Left colon (tissue), 2 donors: ENCODE measurements around the gene KAZN. TPM values are rescaled to one million over a fixed set of nuclear protein-coding genes. Genes with fewer than 3 reads are reported as not detected.

Experiments
- ATAC-seq: fragments of 200-7000 bp; cut with Tn5 transposase; one replicate; pipeline ENCODE4 v1.9.1; 2020; ENCODE audit warnings: mild to moderate bottlenecking, moderate library complexity
- DNase-seq, 2 donors: peaks; one replicate each; pipeline ENCODE4 v3.0.0-alpha.2; 2020
- intact Hi-C, 2 donors: fragments of 100-400 bp; cut with DNase I in 1 of 2; cut with micrococcal nuclease in 1 of 2; formaldehyde crosslinking; loops; one replicate each; pipeline versions ENCODE4 v1.11.2 to v1.14.0; 2022; cut with DNase I, micrococcal nuclease
- total RNA-seq, 2 donors: library from RNA; stranded (reverse); fragmentation: NEBNext Ultra II Directional; extraction: Animal tissue kit (Norgen Biotek cat#: 25700); gene quantifications; one replicate each; pipeline ENCODE4 v1.2.1, GENCODE V29; 2021
- donor health status: DM: no; HTN: no; CAD: no.
- donor health status: DM: yes; HTN: yes; CAD: no.

KAZN gene
- total RNA-seq, 2 donors from 2014 or later: 11.4 to 14.2 TPM

DNA sequence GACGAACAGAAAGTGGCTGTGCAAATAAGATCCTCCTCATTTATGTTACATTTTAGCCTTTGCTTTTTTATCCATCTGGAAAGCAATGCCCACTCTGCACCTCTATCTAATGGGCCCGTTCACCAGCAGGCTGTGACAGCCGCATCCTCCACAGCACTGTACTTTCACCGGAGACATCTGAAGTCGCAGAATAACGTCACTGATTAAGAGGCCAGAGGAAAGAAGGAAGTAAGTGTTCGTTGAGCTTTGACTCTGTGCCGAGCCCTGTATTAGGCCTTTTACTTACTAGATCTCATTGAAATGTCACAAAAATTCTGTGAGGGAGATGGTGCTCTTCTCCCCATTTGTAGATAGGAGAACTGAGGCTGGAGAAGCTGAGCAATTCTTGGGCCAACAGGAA is 62.3 kb downstream of the KAZN start:
- intact Hi-C loops: no loop called here
- ATAC-seq (no peak), DNase-seq (no peak)

DNA sequence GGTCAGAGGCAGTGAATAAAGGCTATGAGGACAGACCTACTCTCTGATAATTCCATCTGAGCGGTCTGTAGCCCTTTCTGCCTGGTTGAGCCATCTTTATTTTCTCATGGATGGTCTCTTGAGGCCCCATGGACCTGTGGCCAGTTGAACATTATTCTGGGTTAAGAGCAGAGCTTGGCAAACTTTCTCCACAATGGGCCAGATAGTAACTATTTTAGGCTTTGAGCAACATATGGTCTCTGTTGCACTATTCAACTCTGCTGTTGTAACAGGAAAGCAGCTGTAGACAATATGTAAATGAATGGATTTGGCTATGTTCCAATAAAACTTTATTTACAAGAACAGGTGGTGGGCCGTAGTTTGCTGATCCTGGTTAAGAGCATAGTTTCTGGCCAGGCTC is 62.7 kb downstream of the KAZN start:
- ATAC-seq (no peak), DNase-seq (no peak)
- intact Hi-C loops: no loop called here

- intact Hi-C loops: no loop called here
- ATAC-seq: no peak
- no peak for DNase-seq
These were observed 63.6 kb downstream of the KAZN start for GRCh38 chr1:14662116-14662515.

GRCh38 chr1:14663773-14664172 is 65.3 kb downstream of the KAZN start:
- intact Hi-C loops: no loop called here
- ATAC-seq: no peak

DNA sequence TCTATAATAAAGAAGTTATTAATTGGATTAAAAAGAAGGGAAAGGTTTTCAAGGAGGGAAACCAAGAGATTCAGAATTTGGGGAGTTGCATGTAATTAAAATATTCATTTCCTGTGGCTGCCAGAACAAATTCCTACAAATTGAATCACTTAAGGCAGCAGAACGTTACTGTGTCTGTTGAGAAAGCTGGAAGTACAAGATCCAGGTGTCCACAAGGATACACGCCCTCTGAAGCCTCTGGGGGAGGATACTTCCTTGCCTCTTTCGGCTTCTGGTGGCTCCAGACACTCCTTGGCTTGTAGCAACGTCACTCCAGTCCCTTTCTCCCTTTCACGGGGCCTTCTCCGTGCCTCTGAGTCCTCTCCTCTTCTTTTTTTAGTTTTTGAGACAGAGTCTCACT is 67.9 kb downstream of the KAZN start:
- ATAC-seq (no peak), DNase-seq (no peak)
- intact Hi-C loops: no loop called here

More at GRCh38 chr1:14663773-14664172, 65.3 kb downstream of the KAZN start:
- DNase-seq: no peak

DNA sequence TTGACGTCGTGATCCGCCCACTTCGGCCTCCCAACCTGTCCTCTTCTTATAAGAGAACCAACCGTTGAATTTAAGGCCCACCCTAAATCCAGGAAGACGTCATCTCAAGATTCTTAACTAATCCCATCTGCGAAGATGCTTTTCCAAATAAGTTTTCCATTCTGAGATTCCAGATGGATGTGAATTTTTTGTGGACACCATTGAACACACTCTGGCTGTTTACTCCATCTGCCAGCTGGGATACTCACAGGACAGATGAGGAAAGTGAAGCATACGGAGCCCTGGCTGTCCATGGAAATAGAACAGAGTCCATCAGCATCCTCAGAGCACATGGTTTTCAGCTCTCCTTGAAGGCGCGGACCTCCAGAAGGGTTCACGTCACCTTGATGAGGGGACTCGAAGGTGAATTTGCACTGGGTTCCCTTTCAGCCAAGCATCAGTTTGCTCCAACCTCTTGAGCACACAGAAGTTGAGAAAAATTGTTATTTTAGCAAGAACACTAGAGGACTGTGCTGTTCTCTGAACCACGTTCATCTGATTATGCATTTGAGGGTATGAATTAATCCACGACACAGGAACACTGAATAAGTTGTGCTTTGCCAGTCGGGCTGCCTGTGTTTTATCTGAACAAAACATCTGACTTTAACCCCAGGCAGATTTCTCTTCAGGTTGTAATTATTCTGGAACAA is 68.6 kb downstream of the KAZN start:
- intact Hi-C loops: no loop called here
- DNase-seq: no peak
- no peak for ATAC-seq

DNA sequence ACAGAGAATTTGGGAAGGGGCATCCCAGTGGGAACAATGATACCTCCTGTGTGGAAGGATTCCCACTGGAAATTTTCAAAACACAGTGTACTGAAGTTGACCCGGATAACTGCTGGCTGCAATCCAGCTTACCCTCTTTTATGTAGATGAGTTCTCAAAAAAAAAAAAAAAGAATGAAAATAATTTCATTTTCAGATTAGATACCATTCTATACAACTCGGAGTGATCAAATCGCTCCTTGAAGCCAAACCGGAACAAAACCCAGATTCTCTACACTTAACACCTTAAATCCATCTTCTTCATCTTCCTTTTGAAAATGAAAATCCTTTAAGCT is 69.1 kb downstream of the KAZN start:
- no peak for DNase-seq
- intact Hi-C loops: no loop called here
- ATAC-seq: no peak

GRCh38 chr1:14668538-14668937 is 70.1 kb downstream of the KAZN start:
- intact Hi-C loops: no loop called here
- no peak for DNase-seq
- ATAC-seq: no peak

- DNase-seq (no peak), ATAC-seq (no peak)
- intact Hi-C loops: no loop called here
These were observed 73.5 kb downstream of the KAZN start for GRCh38 chr1:14672005-14672404.

GRCh38 chr1:14674030-14674429 is 75.5 kb downstream of the KAZN start:
- DNase-seq (no peak), ATAC-seq (no peak)
- intact Hi-C loops: no loop called here

- no peak for ATAC-seq
- intact Hi-C loops: no loop called here
- no peak for DNase-seq
These were observed 77.9 kb downstream of the KAZN start for GRCh38 chr1:14676400-14676799.

DNA sequence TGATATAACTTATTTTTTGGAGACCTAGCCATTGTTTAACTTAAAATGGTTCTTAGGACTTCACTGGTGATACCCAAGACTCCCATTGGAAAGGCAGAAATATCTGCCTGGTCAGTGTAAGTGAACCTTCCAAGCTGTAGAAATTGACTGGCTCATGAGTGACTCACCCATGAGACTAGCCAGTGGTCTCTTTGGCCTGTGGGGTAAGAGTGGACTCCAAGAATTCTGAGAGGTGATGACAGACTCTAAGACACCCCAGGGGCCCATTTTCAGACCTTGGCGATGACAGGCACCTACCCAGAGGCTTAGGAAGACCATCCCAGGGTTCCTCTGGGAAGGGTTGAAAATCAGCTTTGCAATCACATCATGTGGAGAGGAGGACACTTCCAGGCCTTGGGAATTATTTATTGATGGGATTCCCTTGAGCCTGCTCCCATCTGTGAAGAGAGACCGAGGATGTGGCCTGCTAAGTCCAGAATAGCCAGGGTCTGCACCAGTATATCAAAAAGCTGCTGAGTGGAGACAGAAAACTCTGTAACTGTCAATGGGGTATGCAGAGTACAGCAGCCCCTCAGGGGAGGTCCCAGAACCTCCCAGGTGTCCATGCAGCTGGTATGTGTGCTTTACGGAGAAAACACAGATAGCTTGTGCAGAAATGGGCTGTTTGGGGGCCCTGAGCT is 78.9 kb downstream of the KAZN start:
- intact Hi-C loops: no loop called here
- ATAC-seq (no peak), DNase-seq (no peak)

DNA sequence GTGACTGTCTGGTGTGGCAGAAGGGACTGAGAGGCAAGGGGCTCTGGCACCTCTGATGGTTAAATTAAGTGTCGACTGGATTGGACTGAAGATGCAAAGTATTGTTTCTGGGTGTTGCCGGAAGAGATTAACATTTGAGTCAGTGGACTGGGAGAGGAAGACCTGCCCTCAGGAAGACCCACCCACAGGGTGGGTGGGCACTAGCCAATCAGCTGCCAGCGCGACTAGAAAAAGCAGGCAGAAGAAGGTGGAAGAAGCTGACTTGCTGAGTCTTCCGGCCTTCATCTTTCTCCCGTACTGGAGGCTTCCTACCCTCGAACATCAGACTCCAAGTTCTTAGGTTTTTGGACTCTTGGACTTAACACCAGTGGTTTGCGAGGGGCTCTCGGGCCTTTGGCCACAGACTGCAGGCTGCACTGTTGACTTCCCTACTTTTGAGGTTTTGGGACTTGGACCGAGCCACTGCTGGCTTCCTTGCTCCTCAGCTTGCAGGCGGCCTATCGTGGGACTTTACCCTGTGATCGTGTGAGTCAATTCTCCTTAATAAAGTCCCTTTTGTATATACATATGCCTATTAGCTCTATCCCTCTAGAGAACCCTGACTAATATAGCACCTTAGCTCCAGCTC is 79.6 kb downstream of the KAZN start:
- no peak for ATAC-seq
- intact Hi-C loops: no loop called here
- DNase-seq: no peak

- ATAC-seq (no peak), DNase-seq (no peak)
- intact Hi-C loops: no loop called here
These were observed 80.7 kb downstream of the KAZN start for GRCh38 chr1:14679027-14679688.

DNA sequence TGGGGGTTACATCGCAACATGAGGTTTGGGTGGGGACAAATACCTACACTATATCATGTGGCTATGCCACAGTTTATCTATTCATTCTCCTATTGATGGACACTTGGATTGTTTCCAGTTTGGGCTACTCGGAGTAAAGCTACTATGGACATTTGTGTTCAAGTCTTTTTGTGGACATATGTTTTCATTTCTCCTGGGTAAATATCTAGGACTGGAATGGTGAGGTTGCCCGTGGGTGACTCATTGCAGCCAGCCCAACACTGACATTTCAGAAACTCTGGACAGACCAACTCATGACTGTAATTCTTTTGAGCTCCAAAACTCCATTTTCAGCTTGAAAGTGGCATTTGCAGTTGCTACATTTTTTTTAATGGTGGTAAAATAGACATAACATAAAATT is 82.7 kb downstream of the KAZN start:
- intact Hi-C loops: no loop called here
- no peak for ATAC-seq
- no peak for DNase-seq

GRCh38 chr1:14682941-14683621 is 84.6 kb downstream of the KAZN start:
- intact Hi-C loops: no loop called here
- no peak for DNase-seq
- peak; percentile 47 for ATAC-seq

- DNase-seq: no peak
- intact Hi-C loops: no loop called here
- ATAC-seq: no peak
These were observed 86.6 kb downstream of the KAZN start for GRCh38 chr1:14685078-14685477.

DNA sequence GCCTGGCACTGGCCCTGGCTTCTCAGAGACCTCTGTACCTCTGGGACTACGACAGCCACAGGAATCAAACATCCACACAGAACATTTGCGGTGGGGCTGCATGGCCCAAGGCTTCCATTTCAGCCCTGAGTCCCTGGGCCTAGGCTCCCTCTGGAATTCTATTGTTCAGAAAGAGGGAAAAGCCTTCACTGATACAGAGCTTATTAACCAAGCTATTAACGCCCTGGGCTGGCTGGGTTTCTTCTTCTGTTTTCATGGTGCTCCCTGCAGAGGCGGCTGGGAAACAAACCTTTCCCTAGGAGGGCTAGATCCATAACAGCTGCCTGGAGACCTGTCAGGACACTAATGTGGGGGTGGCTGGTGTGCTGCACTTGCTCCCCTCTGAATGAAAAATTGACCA is 88.2 kb downstream of the KAZN start:
- ATAC-seq (no peak), DNase-seq (no peak)
- intact Hi-C loops: no loop called here

DNA sequence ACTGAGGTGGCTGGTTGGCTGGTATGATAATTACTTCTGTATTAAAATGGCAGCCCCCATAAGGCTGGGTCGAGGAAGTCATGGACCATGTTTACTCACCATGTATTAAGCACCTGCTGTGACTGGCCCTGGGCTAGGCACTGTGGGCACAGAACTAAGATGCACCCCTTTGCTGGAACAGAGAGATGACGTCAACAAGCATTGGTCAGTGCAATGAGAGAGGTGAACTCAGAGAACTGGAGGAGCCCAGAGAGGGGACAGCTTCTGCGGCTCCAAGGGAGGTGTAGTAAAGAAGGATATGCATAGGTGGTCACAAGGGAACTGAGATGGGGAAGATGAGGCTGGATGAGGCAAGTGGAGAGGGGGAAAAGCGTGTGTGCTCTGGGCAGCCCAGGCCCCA is 88.7 kb downstream of the KAZN start:
- ATAC-seq (no peak), DNase-seq (no peak)
- intact Hi-C loops: no loop called here
